NCI-H1436 (cell line): Measurements from ENCODE around the gene POLE2.
"Not testable (repeated sequence)": the region's sequence is repeated elsewhere in the genome, so short reads cannot be mapped to it uniquely, and the experiment has no call there.

Experiments used
- DNase-seq: peaks from one replicate; lab custom pipeline; 2025; lab: John Stamatoyannopoulos, UW

The POLE2 gene

GRCh38 chr14:49659526-49660455 lies 28.2 kb downstream of the POLE2 start:
- no peak for DNase-seq

GRCh38 chr14:49657500-49657899 lies 30.5 kb downstream of the POLE2 start:
- not testable (repeated sequence) for DNase-seq

- DNase-seq: no peak
Observed at GRCh38 chr14:49654511-49654910, 33.5 kb downstream of the POLE2 start.

DNA sequence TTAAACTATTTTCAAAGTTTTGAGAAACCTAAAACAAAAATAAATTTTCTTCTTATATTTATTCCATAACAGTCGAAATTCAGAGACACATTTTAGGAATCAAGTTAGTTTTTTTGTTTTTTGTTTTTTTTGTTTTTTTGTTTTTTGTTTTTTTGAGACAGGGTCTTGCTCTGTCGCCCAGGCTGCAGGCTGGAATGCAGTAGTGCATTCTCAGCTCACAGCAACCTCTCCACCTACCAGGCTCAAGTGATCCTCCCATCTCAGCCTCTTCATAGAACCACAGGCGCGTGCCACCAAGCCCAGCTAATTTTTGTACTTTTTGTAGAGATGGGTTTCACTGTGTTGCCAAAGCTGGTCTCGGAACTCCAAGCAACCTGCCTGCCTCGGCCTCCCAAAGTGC lies 34.5 kb downstream of the POLE2 start:
- no peak for DNase-seq

GRCh38 chr14:49642163-49642562 lies 45.9 kb downstream of the POLE2 start:
- DNase-seq: no peak

DNA sequence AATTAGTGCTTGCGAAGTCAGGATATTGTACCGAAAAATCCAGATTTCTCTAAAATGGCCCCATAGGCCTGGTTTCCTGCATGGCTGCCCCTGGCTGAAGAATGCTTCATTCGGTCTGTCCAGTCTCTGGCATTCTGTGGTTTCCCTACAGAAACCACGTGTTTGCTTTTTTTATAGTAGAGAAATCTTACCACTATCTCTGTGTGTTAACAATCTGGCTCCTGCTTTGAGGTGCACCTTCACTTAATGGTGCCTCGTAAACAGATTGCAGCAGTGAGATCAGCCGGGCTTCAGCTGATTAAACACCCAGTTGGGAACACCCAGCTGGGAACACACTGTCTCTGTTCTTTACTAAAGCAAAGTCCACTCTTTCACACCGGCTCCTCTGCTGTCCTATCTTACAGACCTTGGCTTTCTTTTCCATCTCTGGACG lies 46.3 kb downstream of the POLE2 start:
- no peak for DNase-seq

DNA sequence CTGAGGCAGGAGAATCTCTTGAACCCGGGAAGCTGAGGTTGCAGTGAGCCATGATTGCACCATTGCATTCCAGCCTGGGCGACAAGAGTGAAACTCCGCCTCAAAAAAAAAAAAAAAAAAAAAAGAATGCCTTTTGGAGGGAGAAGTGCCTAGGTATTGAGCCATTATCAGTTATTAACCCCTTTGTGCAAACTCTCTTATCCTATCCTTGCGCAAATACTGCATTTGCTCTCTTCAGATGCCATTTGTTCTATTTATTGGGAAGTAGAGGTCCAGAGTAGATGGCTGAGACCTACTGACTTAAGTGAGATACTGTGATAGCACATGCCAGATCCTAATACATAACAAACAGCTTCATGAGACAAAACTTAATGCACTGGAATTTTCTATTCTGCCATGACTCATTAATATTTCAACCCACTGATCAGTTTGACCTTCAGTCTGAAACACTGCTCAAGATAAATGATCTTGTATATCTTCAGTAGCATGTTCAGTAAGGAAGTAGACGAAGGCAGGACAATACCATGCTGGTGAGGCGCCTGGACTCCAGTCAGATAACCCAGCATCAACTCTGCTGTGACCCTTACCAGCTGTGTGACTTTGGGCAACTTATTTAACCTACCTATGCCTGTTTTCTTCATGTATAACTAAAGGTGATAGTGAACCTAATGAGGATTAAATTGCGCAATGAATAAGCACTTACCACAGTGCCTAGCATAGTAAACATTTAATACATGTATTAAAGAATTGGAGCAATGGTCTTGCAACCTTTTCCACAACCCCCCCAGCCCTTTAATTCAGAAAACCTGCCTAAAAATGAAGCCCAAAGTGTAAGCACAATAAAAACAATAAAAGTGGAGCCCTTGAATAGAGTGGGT lies 47.2 kb downstream of the POLE2 start:
- no peak for DNase-seq

DNA sequence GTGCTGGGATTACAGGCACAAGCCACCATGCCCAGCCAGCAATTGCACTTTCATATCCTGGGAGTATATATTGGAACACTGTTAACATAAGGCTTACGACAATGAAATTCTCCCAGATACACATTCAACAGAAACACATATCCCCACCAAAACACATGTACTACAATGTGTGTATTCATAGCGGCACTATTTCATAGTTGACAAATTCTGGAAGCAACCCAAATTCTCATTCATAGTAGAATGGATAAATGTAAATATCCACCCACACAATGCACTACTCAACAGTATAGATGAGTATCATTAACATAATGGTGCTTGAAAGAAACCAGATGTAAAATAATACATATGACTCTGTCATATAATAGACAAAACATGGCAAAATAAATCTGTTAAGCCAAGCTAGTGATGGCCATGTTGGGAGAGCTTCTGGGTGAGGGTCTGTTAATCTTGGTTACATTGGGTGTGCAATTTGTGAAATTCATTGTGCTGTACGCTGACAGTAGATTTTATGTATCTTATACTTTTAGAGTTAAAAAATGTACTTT lies 50.4 kb downstream of the POLE2 start:
- DNase-seq: no peak

- no peak for DNase-seq
Observed at GRCh38 chr14:49636866-49637265, 51.1 kb downstream of the POLE2 start.

DNA sequence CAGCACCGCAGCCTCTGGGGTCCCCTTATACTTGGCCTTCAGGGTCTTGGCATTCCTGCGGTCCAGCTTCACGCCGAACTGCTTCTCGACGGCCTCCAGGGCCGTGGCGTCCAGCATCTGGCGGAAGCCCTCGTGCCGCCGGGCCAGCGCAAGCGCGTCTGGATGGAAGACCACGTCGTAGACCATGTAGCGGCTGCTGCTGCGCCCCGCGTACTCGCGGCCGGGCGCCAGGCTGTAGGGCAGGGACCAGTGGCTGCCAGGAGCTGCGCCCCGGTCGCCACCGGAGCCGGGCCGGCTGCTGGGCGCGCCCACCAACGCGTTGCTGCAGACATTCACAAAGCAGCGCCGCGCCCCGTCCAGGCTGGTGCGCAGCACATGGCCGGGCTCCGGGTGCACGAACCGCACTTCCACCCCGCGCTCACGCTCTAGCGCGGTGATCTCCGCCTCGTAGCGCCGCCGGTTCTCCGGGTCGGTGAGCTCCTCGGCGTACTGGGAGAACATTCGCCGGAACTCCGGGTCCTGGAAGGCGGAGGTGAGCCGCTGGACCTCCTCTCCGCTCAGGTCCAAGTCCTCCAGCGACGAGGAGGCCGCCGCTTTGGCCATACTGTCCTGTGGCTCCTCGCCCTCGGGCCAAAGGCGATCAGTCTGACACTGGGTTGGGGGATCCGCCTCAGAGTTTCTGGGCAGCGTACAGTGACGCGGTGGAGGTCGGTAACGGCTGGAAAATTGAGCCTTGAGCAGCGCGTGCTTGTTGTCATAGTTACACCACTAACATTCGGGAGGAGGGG lies 53.3 kb downstream of the POLE2 start, which contains the start of gene DNAAF2:
TSS of gene DNAAF2 (minus strand) at position 698 of the 788 bp plus-strand sequence. CDS start at position 603, 95 bp downstream.
- DNase-seq: peak; percentile 38

GRCh38 chr14:49633640-49634546 lies 54.1 kb downstream of the POLE2 start:
- peak; percentile 92 for DNase-seq

DNA sequence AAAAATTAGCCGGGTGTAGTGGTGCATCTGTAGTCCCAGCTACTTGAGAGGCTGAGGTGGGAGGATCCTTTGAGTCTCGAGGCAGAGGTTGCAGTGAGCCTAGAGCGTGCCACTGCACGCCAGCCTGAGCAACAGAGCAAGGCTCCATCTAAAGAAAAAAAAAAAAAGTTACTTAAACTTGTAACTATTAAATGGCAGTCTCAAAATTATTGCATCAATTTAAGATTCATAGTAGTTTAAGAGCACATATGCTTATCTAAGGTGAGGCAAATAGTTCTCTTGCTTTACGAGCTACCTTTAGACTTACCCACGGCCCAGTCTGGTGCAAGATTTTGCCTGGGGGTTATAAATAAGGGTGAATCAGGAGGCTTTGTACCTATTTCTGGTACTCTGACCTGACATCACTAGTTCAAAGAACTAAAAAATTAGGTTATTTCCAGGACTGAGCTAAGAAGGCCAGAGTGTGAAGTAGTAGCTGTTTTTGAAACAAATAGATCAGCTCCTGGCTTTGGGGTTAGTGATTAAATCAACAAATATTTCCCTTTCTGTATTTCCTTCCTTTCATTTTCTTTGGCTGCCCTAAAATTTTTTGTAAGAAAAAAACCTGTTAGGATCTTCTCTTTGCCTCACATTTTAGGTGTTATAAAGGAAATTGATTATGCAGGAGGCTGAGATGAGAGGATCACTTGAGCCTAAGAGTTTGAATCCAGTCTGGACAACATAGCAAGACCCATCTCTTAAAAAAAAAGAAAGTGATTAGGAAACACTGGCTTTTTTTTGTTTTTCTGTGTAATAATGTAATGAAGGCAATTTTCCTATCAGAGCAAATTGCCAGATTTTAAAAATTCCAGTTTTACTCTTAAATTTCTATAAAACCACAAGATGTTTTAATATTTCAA lies 63.8 kb downstream of the POLE2 start:
- no peak for DNase-seq

- no peak for DNase-seq
Observed at GRCh38 chr14:49623387-49623786, 64.6 kb downstream of the POLE2 start.

- DNase-seq: no peak
Observed at GRCh38 chr14:49622022-49622607, 65.9 kb downstream of the POLE2 start.

DNA sequence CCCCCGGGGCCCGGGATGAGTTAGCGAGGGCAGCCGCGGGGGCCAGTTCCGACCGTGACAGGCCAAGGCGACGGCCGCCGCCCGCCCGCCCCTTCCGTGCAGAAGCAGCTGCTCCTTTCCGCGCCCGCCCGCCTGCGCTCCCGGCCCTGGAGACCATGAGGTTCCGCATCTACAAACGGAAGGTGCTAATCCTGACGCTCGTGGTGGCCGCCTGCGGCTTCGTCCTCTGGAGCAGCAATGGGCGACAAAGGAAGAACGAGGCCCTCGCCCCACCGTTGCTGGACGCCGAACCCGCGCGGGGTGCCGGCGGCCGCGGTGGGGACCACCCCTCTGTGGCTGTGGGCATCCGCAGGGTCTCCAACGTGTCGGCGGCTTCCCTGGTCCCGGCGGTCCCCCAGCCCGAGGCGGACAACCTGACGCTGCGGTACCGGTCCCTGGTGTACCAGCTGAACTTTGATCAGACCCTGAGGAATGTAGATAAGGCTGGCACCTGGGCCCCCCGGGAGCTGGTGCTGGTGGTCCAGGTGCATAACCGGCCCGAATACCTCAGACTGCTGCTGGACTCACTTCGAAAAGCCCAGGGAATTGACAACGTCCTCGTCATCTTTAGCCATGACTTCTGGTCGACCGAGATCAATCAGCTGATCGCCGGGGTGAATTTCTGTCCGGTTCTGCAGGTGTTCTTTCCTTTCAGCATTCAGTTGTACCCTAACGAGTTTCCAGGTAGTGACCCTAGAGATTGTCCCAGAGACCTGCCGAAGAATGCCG lies 66.7 kb downstream of the POLE2 start:
- peak; percentile 42 for DNase-seq

DNA sequence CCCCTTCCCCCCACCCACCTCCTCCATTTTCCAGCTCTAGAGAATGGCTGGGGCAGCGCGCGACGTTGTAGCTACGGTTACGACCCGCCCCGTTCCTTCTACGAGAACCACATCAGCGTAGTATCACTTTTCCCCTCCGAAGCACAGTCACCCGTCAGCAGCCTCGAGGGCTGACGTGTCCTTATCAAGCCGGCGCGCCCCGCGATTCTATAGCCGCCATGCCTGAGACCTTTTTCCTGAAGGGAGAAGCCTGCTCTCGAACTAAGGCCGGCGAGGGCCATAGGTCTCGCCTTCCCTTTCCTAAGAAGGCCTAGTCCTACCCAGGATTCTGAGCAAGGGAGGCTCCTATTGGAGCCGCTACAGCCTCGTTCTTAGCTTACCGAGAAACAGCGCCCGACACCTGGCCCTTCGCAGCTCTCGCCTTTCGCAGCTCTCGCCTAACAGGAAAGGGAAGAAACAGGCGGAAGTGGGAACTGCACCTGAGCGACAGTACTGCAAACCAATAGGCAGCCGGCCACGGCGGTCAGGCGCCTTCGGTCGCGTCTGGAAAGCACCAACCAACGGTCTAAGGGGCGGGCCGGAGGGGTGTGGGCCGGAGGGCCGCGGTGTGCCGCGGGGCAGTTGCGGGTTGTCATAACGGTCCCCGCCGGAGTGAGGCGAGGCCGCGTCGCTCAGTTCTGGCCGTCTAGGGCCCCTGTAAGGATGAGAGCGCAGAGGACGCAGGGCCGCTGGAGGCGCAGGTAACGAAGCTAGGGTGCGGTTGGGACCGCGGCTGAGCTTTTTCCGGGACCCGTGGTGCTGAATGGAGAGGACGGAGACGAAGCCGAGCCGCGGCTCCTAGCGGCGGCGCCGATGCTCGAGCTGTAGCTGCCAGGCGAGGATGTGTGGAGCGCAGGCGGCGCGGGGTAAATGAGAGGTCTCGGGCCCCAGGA lies 67.6 kb downstream of the POLE2 start, which contains the start of the genes MGAT2 and RPL36AL:
TSS of gene MGAT2 (plus strand) at position 618 of the 932 bp plus-strand sequence. CDS start 470 bp downstream, outside the sequence.
TSS of gene RPL36AL (minus strand) at position 445 of the 932 bp plus-strand sequence. CDS start 1,522 bp downstream, outside the sequence.
- DNase-seq: peak; percentile 94

DNA sequence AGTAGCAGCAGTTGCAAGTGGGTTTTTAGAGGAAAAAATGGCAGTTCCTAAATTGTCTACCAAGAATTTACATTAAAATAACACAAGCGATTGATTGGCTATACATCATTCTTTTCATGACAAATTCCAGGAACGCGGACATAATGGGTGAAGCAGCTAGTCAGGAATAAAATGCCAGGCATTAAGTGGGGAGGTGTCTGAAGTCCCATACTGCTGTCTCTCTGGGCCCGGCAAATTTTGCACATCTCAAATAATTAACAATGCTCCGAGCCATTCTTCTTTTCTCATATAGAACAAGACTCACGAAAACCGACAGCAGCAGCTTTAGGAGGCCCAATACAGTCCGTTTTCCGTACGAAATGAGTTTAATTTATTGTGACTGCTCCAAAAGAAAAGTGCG lies 68.3 kb downstream of the POLE2 start:
- no peak for DNase-seq
